ENCODE results near the gene EIF4G3.
"Not testable (repeated sequence)": the region's sequence is repeated elsewhere in the genome, so short reads cannot be mapped to it uniquely, and the experiment has no call there.

EIF4G3 gene

DNA sequence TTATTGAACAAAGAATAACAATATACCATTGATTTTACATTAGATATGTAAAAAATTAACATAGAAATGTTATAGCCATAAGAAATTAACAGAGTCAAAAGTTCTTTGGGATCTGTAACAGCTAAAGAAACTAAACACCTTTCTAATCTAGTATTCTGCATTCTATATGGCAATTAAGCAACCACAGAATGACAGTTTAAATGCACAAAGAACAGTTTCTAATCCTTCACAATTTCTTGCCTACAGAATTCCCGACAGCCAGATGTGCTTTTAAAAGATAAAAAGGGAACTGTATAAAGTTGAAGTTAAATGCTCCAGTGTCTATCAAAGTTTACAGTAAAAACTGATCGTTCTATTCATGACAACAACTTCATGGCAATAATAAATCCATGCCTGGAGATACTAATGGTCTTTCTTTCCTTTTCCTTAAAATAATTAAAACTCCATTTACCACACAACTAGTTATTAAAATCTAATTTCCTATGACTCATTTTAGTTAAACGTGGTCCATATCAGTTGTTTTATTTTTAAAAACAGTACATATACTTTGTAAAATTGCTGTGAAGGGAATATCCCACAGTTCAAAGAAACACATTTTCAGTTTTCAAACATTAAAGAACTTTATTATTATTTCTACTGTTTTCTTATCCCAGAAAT is 110.2 kb downstream of the EIF4G3 start:
- Histone ChIP-seq H3K27me3 (ENCODE audit: insufficient read depth, low read length) (no peaks in the 10 kb centered on the region), H3K36me3 (ENCODE audit: insufficient read depth, low read length) (no peaks in the 10 kb centered on the region), H3K27ac (ENCODE audit: low read depth, low read length) (no peak overlapping the region), H3K9ac (ENCODE audit: low read depth, low read length) (no peak overlapping the region), H3K4me1 (ENCODE audit: insufficient read depth, low read length) (peaks cover 6% of the 10 kb centered on the region; the same call in 1 of the 2 replicates), H3K9me3 (ENCODE audit: insufficient read depth, low read depth, low read length) (no peaks in the 10 kb centered on the region), H3K4me3 (ENCODE audit: low read length) (no peak overlapping the region)
- WGBS: 83% methylated on average over 2 of the region's 3 CpGs

DNA sequence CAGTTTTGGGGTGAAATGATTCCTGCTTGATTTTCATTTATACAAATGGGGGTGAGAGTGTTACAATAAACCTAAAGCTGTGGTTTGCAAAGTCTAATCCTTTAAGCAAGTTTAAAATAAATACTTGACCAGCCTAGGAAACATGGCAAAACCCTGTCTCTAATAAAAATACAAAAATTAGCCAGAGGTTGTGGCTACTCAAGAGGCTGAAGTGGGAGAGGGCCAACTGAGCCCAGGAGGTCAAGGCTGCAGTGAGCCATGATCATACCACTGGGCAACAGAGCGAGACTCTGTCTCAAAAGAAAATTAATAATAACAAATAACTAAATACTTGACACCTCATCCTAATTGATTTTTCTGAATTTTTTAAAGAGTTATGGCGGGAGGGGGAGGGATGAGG is 110.8 kb downstream of the EIF4G3 start:
- no peaks in the 10 kb centered on the region for H3K36me3 ChIP-seq (ENCODE audit: insufficient read depth, low read length)
- no CpG with 5 or more reads among the region's 2 CpGs for WGBS
- no peaks in the 10 kb centered on the region for H3K9me3 ChIP-seq (ENCODE audit: insufficient read depth, low read depth, low read length)

DNA sequence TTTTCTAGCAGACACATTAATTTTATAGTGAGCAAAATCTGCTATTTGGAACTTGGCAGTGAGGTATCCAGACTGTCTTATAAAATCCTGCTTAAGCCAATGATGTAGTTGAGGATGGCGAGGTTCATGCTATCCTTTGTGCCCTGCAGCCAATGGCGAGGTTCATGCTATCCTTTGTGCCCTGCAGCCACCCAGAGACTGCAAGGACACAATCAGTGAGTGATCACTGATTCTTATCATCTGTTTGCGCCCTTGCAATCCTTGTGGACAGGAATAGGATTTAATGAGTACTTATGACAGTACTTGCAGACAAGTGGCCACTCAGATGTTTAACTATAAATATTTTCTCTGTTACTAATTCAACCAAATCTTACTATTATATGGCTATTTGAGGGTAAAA is 112.6 kb downstream of the EIF4G3 start:
- Histone ChIP-seq H3K9me3 (ENCODE audit: insufficient read depth, low read depth, low read length) (no peaks in the 10 kb centered on the region), H3K4me3 (ENCODE audit: low read length) (no peak overlapping the region), H3K27ac (ENCODE audit: low read depth, low read length) (no peak overlapping the region), H3K36me3 (ENCODE audit: insufficient read depth, low read length) (no peaks in the 10 kb centered on the region), H3K4me1 (ENCODE audit: insufficient read depth, low read length) (no peaks in the 10 kb centered on the region; the same call in 1 of the 2 replicates), H3K9ac (ENCODE audit: low read depth, low read length) (no peak overlapping the region), H3K27me3 (ENCODE audit: insufficient read depth, low read length) (no peaks in the 10 kb centered on the region)
- 94% methylated on average over 3 of the region's 3 CpGs for WGBS

More for the DNA sequence above, 110.8 kb downstream of the EIF4G3 start:
- Histone ChIP-seq H3K4me1 (ENCODE audit: insufficient read depth, low read length) (peaks cover 6% of the 10 kb centered on the region; the same call in 1 of the 2 replicates), H3K27me3 (ENCODE audit: insufficient read depth, low read length) (no peaks in the 10 kb centered on the region), H3K4me3 (ENCODE audit: low read length) (no peak overlapping the region), H3K9ac (ENCODE audit: low read depth, low read length) (no peak overlapping the region), H3K27ac (ENCODE audit: low read depth, low read length) (no peak overlapping the region)

DNA sequence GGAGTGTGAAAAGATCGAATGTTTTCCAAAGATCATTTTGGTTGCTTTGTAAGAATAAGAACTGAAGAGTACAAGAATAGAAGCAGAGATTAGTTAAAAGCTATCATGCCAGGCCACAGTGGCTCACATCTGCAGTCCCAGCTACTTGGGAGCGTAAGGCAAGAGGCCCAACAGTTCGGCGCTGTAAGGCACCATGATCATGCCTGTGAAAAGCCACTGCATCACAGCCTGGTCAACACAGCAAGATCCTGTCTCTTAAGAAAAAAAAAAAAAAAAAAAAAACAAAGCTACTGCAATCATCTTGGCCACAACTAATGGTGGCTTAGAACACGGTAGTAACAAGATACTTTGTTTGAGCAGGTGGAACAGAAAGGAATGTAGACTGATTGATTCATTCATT is 116.2 kb downstream of the EIF4G3 start:
- 93% methylated on average over 4 of the region's 5 CpGs for WGBS
- Histone ChIP-seq H3K27me3 (ENCODE audit: insufficient read depth, low read length) (no peaks in the 10 kb centered on the region), H3K9ac (ENCODE audit: low read depth, low read length) (no peak overlapping the region)

DNA sequence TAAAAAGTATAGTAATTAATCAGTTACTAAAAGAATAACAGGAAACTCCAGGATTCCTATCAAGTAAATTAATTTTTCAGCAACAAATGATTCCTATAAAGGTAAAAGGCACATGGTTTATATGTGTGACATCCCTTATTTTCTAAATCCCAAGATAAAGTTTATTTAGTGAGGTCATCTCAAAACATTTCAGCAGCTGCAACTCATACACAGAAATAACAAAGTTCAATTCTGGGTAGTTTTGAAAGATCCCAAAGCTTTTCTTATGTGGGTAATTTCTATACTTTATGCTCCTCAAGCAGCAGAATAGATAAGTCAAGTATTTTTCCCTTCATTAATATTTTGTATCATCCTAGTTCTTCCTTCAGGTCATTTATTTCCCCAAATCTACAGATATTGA is 117.7 kb downstream of the EIF4G3 start:
- peaks cover 5% of the 10 kb centered on the region; the same call in 1 of the 2 replicates for H3K9me3 ChIP-seq (ENCODE audit: insufficient read depth, low read depth, low read length)
- H3K4me1 ChIP-seq (ENCODE audit: insufficient read depth, low read length): no peaks in the 10 kb centered on the region
- H3K4me3 ChIP-seq (ENCODE audit: low read length): no peak overlapping the region
- no peak overlapping the region for H3K27ac ChIP-seq (ENCODE audit: low read depth, low read length)
- 0 out of 2 replicates have a peak, but pooled peaks cover 3% of the 10 kb centered on the region for H3K36me3 ChIP-seq (ENCODE audit: insufficient read depth, low read length)
- no peaks in the 10 kb centered on the region for H3K27me3 ChIP-seq (ENCODE audit: insufficient read depth, low read length)
- H3K9ac ChIP-seq (ENCODE audit: low read depth, low read length): no peak overlapping the region

More for the DNA sequence above, 116.2 kb downstream of the EIF4G3 start:
- no peaks in the 10 kb centered on the region for H3K9me3 ChIP-seq (ENCODE audit: insufficient read depth, low read depth, low read length)
- no peaks in the 10 kb centered on the region for H3K4me1 ChIP-seq (ENCODE audit: insufficient read depth, low read length)
- no peaks in the 10 kb centered on the region for H3K36me3 ChIP-seq (ENCODE audit: insufficient read depth, low read length)
- no peak overlapping the region for H3K4me3 ChIP-seq (ENCODE audit: low read length)
- H3K27ac ChIP-seq (ENCODE audit: low read depth, low read length): no peak overlapping the region

DNA sequence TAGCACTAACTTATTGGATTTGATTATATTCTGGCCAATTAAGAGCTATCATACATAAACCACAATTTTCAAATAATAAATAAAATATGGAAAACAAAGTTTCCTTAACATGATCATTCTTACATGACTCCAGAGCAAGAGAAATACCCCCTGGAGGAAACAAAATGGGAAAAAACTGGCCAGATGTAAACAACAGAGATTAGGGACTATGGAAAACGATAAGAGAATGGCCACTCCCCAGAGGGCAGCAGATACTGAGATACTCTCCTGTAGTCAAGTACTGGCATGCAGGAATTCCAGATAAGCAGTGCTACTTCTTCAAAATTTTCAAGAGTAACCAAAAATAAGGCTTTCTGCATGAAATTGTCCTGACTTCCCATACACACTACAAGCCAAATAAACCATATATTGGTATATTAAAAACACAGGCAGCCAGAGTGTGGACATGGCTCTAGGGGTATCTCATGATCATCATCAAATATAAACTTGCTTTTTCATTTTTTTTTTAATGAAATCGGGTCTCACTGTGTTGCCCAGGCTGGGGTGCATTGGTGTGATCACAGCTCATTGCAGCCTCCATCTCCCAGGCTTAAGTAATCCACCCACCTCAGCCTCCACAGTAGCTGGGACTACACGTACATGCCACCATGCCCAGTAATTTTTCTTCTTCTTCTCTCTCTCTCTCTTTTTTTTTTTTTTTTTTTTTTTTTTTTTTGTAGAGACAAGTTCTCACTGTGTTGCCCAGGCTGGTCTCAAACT is 118.5 kb downstream of the EIF4G3 start:
- Histone ChIP-seq H3K4me3 (ENCODE audit: low read length) (no peak overlapping the region), H3K4me1 (ENCODE audit: insufficient read depth, low read length) (no peaks in the 10 kb centered on the region), H3K27me3 (ENCODE audit: insufficient read depth, low read length) (no peaks in the 10 kb centered on the region), H3K36me3 (ENCODE audit: insufficient read depth, low read length) (0 out of 2 replicates have a peak, but pooled peaks cover 3% of the 10 kb centered on the region), H3K27ac (ENCODE audit: low read depth, low read length) (no peak overlapping the region), H3K9ac (ENCODE audit: low read depth, low read length) (no peak overlapping the region), H3K9me3 (ENCODE audit: insufficient read depth, low read depth, low read length) (peaks cover 5% of the 10 kb centered on the region; the same call in 1 of the 2 replicates)
- WGBS: 85% methylated on average over 3 of the region's 3 CpGs

DNA sequence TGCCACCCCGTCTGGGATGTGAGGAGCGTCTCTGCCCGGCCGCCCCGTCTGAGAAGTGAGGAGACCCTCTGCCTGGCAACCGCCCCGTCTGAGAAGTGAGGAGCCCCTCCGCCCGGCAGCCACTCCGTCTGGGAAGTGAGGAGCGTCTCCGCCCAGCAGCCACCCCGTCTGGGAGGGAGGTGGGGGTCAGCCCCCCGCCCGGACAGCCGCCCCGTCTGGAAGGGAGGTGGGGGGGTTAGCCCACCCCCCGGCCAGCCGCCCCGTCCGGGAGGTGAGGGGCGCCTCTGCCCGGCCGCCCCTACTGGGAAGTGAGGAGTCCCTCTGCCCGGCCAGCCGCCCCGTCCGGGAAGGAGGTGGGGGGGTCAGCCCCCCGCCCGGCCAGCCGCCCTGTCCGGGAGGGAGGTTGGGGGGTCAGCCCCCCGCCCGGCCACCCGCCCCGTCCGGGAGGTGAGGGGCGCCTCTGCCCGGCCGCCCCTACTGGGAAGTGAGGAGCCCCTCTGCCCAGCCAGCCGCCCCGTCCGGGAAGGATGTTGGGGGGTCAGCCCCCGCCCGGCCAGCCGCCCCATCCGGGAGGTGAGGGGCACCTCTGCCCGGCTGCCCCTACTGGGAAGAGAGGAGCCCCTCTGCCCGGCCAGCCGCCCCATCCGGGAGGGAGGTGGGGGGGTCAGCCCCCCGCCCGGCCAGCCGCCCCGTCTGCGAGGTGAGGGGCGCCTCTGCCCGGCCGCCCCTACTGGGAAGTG is 123.3 kb downstream of the EIF4G3 start:
- H3K27ac ChIP-seq (ENCODE audit: low read depth, low read length); H3K4me3 ChIP-seq (ENCODE audit: low read length); H3K27me3 ChIP-seq (ENCODE audit: insufficient read depth, low read length); H3K9me3 ChIP-seq (ENCODE audit: insufficient read depth, low read depth, low read length); H3K4me1 ChIP-seq (ENCODE audit: insufficient read depth, low read length); H3K9ac ChIP-seq (ENCODE audit: low read depth, low read length): not testable (repeated sequence)
- peaks cover 15% of the 10 kb centered on the region for H3K36me3 ChIP-seq (ENCODE audit: insufficient read depth, low read length)
- 95% methylated on average over 42 of the region's 59 CpGs for WGBS

DNA sequence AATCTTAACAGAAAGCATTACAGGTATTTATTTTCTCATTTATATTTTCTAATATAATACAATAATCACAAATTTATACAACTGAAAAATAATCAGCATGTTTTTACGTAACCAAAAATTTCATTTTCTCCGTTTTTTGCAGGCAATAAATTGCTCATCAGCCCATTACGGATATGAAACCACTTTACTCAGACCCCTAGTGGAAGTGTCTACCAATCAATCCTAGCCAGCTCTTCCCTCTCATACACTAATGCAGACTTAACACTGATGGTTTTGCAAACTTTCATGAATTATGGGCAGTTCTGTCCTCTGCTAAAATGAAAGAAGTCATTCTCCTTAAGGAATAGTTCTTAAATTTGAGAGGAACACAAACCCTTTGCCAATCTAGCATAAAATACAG is 124.7 kb downstream of the EIF4G3 start:
- H3K36me3 ChIP-seq (ENCODE audit: insufficient read depth, low read length): peaks cover 15% of the 10 kb centered on the region
- WGBS: 95% methylated on average over 3 of the region's 3 CpGs
- no peak overlapping the region for H3K4me3 ChIP-seq (ENCODE audit: low read length)
- peaks cover 5% of the 10 kb centered on the region; the same call in 1 of the 2 replicates for H3K9me3 ChIP-seq (ENCODE audit: insufficient read depth, low read depth, low read length)
- H3K27ac ChIP-seq (ENCODE audit: low read depth, low read length): no peak overlapping the region
- H3K4me1 ChIP-seq (ENCODE audit: insufficient read depth, low read length): no peaks in the 10 kb centered on the region
- no peaks in the 10 kb centered on the region for H3K27me3 ChIP-seq (ENCODE audit: insufficient read depth, low read length)
- H3K9ac ChIP-seq (ENCODE audit: low read depth, low read length): no peak overlapping the region

DNA sequence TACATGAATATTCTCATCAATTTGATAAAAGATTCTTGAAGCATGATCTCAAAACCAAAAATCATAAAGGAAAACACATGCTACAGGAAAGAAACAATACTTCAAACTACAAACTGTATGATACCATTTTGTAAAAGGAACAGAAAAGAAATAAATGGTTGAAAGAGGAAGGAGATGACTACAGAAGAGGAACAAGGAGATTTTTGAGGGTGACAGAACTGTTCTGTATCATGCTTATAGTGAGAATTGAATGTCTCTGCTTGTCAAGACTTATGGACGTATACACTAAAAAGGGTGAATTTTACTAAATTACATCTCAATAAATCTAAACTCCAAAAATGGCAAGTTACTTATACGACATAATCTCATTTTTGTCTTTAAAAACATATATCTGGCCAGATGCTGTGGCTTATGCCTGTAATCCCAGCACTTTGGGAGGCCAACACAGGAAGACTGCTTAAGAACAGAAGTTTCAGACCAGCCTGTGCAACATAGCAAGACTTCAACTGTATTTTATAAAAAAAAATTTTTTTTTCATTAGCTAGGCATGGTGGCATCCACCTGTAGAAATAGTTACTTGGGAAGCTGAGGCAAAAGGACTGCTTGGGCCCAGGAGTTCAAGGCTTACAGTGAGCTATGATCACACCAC is 125.4 kb downstream of the EIF4G3 start:
- H3K36me3 ChIP-seq (ENCODE audit: insufficient read depth, low read length): peaks cover 15% of the 10 kb centered on the region
- H3K27ac ChIP-seq (ENCODE audit: low read depth, low read length): no peak overlapping the region
- 95% methylated on average over 2 of the region's 2 CpGs for WGBS
- no peaks in the 10 kb centered on the region for H3K27me3 ChIP-seq (ENCODE audit: insufficient read depth, low read length)
- peaks cover 5% of the 10 kb centered on the region; the same call in 1 of the 2 replicates for H3K4me1 ChIP-seq (ENCODE audit: insufficient read depth, low read length)
- H3K9me3 ChIP-seq (ENCODE audit: insufficient read depth, low read depth, low read length): peaks cover 5% of the 10 kb centered on the region; the same call in 1 of the 2 replicates
- no peak overlapping the region for H3K4me3 ChIP-seq (ENCODE audit: low read length)
- no peak overlapping the region for H3K9ac ChIP-seq (ENCODE audit: low read depth, low read length)

DNA sequence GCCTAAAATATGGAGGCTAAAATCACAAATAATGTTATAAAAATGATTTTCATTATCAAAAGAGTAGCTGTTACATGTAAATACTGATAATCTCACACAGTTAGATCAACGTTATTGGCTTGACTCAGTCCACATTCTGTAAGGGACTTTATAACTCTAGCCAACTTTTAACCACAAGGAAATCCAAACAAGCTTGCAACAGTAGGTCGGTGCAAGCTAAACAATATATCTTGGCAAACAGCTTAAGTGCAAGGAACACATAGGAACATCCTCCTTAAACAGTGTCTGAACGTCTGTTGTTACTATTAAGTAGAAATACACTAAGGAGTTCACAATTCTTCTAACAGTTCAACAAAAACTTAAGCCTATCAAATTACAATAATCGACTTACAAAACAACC is 126.7 kb downstream of the EIF4G3 start:
- no peak overlapping the region for H3K9ac ChIP-seq (ENCODE audit: low read depth, low read length)
- peaks cover 5% of the 10 kb centered on the region; the same call in 1 of the 2 replicates for H3K9me3 ChIP-seq (ENCODE audit: insufficient read depth, low read depth, low read length)
- H3K4me1 ChIP-seq (ENCODE audit: insufficient read depth, low read length): peaks cover 15% of the 10 kb centered on the region
- H3K27ac ChIP-seq (ENCODE audit: low read depth, low read length): no peak overlapping the region
- H3K36me3 ChIP-seq (ENCODE audit: insufficient read depth, low read length): peaks cover 15% of the 10 kb centered on the region
- no peaks in the 10 kb centered on the region for H3K27me3 ChIP-seq (ENCODE audit: insufficient read depth, low read length)
- H3K4me3 ChIP-seq (ENCODE audit: low read length): no peak overlapping the region
- WGBS: 93% methylated on average over 4 of the region's 4 CpGs
